DMS79 (cell line): ENCODE results near the gene HOXD3.

Source experiments
- DNase-seq: peaks from one replicate; lab custom pipeline; 2025; lab: John Stamatoyannopoulos, UW

HOXD3 gene

DNA sequence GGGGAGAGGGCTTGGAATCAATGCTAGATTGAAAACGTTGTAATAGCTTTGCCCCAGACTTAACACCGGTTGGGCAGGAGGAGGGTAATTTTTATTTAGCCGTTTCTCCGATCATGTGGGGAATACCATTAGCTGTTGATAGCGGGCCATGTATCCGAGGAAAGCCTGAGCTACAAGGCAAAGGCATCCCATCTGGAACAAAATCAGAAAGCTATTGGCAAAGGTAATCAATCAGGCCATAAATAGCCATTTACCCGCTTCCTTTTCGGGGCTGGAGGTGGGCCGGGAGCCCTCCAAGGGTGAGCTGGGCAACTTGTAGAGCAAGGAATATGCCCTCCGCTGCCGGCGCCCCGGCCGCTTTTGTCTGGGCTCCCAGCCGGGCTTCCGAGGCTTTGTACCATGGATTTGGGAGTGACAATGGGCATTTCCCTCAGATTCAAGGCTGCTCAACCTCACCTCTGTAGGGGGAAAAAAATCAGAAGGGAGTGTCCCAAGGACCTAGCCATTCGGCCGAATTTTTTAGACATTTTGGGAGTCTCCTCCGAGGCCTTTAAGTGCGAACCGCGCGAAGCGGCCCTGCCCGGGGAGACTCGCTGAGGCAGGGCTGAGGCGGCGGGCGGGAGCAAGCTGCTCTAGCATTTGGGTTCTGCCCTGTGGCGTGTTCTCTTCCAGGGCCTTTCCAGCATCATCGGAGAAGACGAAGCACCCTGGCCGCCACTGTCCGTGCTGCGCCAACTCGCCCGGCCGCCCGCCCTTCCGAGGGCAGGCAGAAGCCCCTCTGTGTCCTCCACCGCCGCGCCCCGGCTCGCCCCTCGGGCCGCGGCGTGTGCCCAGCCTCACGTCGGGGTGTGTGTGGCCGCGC, 35.7 kb upstream of the HOXD3 start:
- no peak for DNase-seq

GRCh38 chr2:176122052-176122682, 34.9 kb upstream of the HOXD3 start:
- DNase-seq, result peak; percentile 34

DNA sequence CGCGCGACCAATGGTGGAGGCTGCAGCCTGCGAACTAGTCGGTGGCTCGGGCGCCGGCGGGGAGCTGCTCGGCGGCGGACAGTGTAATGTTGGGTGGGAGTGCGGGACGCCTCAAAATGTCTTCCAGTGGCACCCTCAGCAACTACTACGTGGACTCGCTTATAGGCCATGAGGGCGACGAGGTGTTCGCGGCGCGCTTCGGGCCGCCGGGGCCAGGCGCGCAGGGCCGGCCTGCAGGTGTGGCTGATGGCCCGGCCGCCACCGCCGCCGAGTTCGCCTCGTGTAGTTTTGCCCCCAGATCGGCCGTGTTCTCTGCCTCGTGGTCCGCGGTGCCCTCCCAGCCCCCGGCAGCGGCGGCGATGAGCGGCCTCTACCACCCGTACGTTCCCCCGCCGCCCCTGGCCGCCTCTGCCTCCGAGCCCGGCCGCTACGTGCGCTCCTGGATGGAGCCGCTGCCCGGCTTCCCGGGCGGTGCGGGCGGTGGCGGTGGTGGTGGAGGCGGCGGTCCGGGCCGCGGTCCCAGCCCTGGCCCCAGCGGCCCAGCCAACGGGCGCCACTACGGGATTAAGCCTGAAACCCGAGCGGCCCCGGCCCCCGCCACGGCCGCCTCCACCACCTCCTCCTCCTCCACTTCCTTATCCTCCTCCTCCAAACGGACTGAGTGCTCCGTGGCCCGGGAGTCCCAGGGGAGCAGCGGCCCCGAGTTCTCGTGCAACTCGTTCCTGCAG, 34.3 kb upstream of the HOXD3 start, which contains the start of gene HOXD9:
TSS of gene HOXD9 (plus strand) at position 37 of the 728 bp plus-strand sequence. CDS start at position 87, 50 bp downstream.
- no peak for DNase-seq

GRCh38 chr2:176123411-176124109, 33.5 kb upstream of the HOXD3 start:
- DNase-seq, result no peak

- DNase-seq, result no peak
Measured at GRCh38 chr2:176124110-176124946, 32.8 kb upstream of the HOXD3 start.

DNA sequence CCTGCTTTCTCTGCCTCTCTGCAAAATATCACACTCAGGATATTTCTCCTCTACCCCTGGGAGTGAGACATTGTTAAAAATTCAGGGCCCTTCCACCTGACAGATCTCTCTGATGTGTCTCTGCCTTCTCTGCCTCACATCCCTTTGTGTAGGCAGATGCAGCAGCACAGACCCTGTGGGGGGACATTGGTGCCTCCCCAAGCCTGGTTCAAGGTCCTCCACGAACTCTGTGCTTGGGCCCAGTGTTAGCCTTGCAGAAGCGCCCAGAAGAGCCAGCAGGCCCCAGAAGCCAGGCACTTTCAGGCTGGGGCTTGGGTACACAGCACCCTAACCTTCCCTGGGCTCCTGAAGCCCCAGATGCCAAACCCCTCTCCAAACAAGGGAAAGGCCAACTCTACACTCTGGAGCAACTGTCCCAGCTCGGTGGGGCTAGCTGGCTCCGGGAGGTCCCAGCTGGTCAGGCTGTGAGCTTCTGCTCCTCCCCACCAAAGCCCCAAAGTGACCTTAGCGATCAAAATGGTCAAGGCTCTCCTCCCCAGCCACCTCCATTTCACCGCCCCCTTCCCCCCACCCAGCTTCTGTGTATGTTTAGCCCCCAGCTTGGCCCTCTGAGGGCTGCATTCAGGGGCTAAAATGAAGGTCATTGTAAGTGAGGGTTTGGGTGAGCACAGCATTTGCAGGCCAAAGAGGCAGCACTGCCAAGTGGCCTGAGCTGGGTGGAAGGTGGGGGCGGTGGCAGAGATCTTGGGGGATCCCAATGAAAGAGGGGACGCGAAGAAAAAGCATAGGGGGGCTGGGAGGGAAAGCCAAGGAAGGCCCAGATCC, 31.9 kb upstream of the HOXD3 start:
- no peak for DNase-seq

DNA sequence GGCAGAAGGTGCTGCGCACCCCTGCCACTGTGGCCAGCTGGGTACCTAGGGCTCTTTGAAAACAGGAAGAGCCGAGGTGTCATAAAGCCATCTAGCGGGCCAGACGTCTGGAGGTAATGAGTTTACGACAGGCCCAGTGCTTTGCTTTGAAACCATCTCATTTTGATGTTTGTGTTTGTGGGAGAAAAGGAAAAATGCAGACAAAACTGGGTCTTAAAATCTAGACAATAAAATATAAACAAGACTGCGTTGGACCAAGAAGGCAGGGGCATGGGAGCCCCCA, 31.4 kb upstream of the HOXD3 start:
- DNase-seq, result no peak

GRCh38 chr2:176126929-176127773, 30.0 kb upstream of the HOXD3 start:
- DNase-seq, result peak; percentile 18

- no peak for DNase-seq
Measured at GRCh38 chr2:176127774-176128072, 29.4 kb upstream of the HOXD3 start.

- no peak for DNase-seq
Measured at GRCh38 chr2:176128172-176128981, 28.7 kb upstream of the HOXD3 start.

DNA sequence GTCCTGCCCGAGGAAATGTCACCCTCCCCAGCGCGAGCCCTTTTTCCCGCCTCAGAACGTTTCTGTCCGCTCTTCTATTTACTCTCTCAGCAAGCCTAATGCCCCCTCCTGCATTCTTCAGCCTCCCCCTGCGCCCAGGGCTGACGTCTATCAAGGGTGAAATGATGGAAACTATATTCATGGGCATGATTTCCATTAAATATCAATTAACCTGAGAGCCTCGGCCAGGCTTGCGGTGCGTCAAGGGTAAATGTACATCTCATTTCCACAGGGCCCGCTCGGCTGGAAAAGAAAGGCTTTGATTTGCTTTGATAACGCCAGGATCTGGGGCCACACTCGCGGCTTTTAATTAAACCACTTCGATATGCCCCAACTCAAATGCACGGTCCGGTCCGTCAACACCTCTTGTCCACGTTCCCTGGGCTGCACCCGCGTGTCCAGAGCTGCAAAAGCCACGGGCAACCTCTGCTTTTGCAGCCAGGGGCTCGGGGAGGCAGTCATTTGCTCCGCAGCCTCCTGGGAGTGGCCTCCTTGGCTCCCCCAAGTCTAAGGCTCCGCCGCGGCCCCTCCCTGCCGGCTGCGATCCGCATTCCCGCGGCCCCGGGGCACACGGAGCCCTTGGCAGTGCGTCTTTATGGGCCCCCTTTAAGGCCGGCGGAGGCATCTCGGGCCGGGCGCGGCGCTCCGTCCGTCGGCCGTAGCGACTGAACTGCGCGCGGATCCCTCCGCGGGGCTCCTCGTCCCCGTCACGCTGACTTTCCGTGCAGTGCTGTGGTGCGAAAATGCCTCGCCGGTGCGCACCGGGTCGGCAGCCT, 27.9 kb upstream of the HOXD3 start, which contains the start of gene HOXD8:
TSS of gene HOXD8 (plus strand) at position 724 of the 815 bp plus-strand sequence. CDS start 662 bp downstream, outside the sequence.
- peak; percentile 72 for DNase-seq

DNA sequence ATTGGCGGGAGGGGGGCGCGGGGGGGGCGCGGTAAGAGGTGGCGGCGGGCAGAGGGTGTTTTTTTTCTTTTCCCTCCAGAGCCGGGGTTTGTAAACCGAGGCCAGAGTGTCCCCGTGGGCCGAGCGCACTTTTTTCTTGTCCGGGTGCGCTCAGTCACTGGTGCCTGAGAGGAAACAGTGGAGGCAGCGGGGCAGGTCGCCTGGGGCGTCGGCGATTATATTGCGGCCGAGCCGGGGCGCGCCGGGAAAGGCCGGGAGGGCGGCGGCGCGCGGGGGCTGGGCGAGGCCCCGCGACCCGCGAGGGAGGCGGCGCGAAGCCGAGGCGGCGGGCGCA, 27.3 kb upstream of the HOXD3 start:
- DNase-seq, result no peak

DNA sequence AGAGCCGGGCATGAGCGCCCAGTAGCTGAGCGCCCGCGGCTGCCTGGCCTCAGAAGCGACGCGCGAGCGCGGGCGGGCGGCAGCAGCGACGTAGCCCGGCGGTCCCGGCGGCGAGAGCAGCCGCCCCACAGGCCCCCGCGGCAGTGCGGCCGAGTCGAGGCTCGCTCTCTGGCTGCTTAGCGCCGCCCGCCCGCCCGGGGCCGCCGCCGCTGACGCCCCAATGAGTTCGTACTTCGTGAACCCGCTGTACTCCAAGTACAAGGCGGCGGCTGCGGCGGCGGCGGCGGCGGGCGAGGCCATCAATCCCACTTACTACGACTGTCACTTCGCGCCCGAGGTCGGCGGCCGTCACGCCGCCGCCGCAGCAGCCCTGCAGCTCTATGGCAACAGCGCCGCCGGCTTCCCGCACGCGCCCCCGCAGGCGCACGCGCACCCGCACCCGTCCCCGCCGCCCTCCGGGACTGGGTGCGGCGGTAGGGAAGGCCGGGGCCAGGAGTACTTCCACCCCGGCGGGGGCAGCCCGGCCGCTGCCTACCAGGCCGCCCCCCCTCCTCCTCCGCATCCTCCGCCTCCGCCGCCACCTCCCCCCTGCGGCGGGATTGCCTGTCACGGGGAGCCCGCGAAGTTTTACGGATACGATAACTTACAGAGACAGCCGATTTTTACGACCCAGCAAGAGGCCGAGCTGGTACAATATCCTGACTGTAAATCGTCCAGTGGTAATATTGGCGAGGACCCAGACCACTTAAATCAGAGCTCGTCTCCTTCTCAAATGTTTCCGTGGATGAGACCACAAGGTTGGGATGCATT, 26.8 kb upstream of the HOXD3 start:
- peak; percentile 35 for DNase-seq

DNA sequence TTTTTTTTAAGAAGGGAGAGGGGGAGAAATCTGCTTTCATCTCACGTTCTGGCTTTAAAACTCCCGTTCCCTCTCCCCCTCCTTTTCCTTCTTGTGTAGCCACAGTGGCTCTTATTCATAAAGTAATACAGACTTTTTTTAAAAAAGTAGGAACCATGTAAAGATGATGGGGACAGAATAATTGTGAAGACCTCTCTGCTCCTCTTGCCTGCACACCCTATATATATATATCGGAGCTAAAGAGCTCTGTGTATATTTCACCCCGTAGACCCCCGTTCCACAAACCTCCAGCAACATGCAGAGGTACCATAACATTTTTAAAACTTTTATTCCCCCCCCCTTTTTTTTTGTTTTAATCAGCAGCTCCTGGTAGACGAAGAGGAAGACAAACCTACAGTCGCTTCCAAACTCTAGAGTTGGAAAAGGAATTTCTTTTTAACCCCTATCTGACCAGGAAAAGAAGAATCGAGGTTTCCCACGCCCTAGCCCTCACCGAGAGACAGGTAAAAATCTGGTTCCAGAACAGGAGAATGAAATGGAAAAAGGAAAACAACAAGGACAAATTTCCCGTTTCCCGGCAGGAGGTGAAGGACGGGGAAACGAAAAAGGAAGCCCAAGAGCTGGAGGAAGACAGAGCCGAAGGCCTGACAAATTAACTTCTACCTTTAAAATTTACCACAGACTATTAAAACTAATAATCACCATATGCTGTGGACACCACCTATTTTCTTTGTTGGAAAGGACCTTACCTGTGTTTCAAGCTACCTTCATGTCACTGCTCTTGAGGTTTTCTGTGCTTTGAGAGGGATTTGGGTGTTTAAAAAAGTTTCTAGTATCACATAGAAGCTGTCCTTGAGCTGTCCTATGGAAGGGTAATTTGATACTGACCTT, 25.9 kb upstream of the HOXD3 start:
- DNase-seq, result no peak

DNA sequence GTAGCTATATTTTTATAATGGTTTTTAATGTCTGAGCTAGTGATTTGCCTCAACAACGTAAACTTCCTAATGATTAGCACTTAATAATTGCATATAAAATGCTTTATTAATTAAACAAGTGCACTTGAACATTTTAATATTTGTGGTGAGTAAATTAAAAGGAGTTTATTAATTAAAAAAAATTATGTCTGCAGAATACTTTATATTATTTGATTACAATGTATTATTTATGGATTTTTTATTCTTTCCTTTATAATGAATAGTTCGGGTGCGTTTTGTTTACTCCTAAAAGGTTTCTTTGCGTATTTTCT, 25.3 kb upstream of the HOXD3 start:
- DNase-seq, result no peak
